ELF-1 (cell line): ENCODE measurements around the gene DCLRE1B.
"Not testable (repeated sequence)": the region's sequence is repeated elsewhere in the genome, so short reads cannot be mapped to it uniquely, and the experiment has no call there.

Experiments used
- DNase-seq: peaks from one replicate; pipeline ENCODE4 v3.0.0-alpha.2; 2016; ENCODE audit warnings: low read depth, low spot score

The DCLRE1B gene

DNA sequence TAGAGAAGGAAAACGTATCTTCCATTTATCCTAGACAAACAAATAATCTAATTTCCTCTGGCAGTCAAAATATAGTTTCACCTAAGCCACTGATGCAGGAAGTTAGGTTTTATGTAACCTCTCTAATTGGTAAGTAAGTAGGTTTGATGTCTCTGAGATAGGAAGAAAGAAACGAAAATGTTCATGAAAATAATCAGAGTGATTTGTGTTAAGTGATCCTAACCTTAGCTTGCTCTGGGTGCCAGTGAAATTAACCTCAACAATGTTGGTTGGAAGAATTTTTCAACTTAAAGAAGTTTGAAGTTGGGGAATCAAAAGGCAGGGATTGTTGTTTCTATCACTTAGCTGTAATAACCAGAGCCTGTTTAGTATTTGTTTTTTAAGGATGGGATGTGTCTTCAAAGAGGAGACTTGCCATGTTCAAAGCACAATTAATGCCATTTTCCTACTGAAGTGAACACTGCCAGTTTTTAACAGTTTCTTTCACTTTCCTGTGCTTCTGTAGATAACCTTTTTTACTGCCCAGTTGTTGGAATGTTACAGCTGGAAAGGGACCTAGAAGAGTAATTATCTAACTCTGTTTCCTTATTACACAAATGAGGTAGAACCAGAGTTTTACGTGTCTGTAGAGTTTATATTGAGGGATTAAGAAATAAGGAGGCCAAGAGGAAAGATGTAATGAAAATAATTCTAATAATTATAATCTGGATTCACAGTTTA, 42.4 kb downstream of the DCLRE1B start:
- no peak for DNase-seq

DNA sequence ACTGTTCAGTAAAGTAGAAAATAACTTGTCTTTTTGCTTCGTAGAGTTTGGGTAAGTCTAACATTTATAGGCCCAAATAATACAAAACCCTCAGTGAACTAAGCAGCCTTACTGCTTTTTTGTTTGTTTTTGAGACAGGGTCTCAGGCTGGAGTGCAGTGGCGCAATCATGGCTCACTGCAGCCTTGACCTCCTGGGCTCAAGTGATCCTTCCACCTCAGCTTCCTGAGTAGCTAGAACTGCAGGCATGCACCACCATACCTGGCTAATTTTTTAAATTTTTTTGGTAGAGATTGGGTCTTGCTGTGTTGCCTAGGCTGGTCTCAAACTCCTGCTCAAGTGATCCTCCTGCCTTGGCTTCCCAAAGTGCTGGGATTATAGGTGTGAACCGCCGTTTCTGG, 43.0 kb downstream of the DCLRE1B start:
- DNase-seq: not testable (repeated sequence)

DNA sequence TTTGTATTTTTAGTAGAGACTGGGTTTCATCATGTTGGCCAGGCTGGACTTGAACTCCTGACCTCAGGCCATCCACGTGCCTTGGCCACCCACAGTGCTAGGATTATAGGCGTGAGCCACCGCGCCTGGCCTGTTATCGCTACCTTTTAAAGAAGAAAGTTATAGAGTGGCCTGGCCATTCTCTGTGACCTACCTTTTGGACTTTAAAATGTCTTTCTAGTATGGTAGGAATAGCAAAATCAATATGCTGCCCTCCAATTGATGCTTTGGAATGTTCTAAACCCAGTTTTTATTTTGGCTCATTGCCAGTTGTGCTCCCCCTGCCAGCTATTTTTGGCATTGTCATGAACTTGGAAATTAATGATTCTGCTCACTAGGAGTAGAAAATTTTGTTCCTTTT, 43.9 kb downstream of the DCLRE1B start:
- no peak for DNase-seq

DNA sequence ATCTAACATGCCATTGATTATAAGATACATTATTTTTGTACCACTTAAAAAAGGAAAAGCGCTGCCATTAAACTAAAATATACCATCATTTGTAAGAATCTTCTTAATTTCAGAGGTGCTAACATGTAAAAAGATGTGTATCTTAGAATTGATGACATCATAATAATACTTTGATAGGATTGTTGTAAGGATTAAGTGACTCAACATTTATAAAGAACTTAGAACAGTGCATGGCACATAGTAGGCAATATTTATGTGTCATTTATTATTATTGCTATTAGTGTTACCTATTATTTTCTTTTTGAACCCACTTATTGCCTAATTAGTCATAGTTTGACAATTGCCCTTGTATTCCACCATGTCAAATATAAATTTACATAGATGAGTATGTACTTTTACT, 45.8 kb downstream of the DCLRE1B start:
- DNase-seq: no peak

DNA sequence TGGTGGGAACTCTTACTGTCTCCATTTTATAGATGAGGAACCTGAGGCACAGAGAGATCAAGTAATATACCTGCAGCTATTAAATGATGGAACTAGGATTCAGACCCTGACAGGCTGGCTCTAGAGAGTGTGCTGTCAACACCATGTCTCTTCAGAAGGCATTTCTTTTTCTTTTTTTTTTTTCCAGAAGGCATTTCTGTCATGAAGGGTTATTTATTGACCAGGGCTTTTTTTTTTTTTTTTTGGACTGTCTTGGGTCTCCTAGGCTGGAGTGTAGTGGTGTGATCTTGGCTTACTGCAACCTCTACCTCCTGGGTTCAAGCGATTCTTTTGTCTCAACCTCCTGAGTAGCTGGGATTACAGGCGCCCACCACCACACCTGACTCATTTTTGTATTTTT, 46.6 kb downstream of the DCLRE1B start:
- DNase-seq: no peak

DNA sequence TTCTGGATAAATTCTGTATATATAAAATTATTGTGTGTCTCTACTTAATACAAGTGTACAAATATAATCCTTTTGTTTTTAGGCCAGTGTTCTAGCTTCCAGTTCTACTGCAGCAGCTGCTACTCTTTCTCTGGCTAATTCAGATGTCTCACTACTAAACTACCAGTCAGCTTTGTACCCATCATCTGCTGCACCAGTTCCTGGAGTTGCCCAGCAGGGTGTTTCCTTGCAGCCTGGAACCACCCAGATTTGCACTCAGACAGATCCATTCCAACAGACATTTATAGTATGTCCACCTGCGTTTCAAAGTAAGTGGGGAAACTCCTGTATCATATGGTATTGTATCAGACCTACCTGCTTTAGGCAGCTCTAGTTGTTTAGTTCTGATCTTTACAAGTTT, 52.9 kb downstream of the DCLRE1B start:
- DNase-seq: no peak

DNA sequence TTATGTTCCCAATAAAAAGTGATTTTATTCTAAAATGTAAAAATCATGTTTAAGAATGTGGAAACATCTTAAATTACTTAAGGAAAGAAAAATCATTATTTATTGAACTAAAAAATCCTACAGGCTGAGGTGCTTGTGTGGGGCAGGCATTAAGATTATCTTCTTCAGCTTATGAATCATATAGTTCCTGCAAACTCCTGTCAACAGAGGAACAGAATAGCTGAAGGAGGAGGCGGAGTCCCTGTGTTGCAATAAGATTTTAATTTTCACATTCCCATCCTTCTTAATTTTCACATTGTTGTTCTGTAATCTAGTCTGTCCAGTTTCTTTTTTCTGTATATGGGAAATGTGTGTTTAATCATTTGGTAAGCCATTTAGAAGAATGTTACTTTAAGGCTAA, 53.6 kb downstream of the DCLRE1B start:
- no peak for DNase-seq

DNA sequence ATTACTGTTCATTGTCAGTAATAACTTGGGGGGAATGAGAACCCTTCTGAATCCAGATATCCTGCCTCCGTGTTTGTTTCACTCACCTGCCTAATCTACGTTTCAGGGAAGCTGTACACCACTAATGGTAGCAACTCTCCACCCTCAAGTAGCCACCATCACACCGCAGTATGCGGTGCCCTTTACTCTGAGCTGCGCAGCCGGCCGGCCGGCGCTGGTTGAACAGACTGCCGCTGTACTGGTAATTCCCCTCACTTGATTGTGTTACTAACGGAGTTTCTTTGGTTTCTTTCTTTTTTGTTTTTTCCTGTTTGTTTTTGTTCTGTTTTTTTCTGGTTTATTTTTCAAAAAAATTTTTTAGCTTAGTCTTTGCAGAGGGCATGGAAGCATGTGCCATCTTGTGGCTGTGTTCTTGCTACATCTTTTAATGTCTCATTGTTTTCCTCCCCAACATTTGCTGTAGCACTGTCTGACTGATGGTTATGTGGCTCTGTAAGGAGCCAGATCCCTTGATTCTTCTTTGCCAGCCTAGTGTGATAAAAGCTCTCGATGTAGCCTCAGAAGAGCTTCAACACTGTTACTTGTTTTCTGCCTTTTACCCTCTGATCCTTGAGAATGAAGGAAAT, 58.3 kb downstream of the DCLRE1B start:
- no peak for DNase-seq
